ENCODE results near the gene MBNL2. TPM values are rescaled to one million over a fixed set of nuclear protein-coding genes. Genes with fewer than 3 reads are reported as not detected.
A peak's percentile ranks its signal among the peaks of the same experiment; 100 is the strongest.

MBNL2 gene
- total and polyA plus RNA-seq, 2 experiments from 2014 or later = 0.55 to 3.2 TPM

DNA sequence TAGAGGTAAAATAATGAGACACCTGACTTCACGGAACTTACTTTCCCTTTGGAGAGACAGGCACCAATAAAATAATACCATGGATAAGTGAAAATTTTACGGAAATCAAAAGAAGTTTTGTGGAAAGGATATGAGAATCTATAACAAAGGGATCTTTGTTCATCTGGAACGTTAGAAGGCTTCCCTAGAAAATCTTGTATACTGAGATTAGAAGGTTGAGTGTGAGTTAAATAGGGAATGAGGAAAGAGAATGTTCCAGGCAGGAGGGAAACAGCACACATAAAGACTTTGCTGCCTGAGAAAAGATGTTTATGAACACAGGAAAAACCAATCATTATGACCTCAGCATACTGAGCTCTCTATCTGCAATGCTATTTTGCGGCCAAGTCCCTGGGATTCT is 192.3 kb downstream of the MBNL2 start (continued):
- TF ChIP-seq EZH2 (IDR thresholded peaks at IDR 0.05; ENCODE audit: low read depth, unreplicated experiment) = no peak
- TF ChIP-seq EZH2phosphoT487 (IDR thresholded peaks at IDR 0.05; ENCODE audit: unreplicated experiment) = no peak
- no peak for TF ChIP-seq JUNB (IDR thresholded peaks at IDR 0.05; ENCODE audit: unreplicated experiment)
- TF ChIP-seq, protein P1, sequence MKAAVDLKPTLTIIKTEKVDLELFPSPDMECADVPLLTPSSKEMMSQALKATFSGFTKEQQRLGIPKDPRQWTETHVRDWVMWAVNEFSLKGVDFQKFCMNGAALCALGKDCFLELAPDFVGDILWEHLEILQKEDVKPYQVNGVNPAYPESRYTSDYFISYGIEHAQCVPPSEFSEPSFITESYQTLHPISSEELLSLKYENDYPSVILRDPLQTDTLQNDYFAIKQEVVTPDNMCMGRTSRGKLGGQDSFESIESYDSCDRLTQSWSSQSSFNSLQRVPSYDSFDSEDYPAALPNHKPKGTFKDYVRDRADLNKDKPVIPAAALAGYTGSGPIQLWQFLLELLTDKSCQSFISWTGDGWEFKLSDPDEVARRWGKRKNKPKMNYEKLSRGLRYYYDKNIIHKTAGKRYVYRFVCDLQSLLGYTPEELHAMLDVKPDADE (IDR thresholded peaks at IDR 0.05) = no peak
- no peak for TF ChIP-seq NANOG (IDR thresholded peaks at IDR 0.05; ENCODE audit: borderline replicate concordance)
- TF ChIP-seq ZNF331 (CRISPR knock-in tag; IDR thresholded peaks at IDR 0.05; ENCODE audit: low read depth) = no peak

- H3K79me2 ChIP-seq (replicated peaks; ENCODE audit: insufficient read depth) = no peaks in the 10 kb centered on the region
- Mint-ChIP-seq H3K4me1 (peaks cover 16% of the 10 kb centered on the region), H3K27me3 (ENCODE audit: insufficient read depth, low read depth, poor library complexity) (peaks cover 2% of the 10 kb centered on the region), H3K9me3 (no peaks in the 10 kb centered on the region), H3K27ac (no peak overlapping the region), H3K4me3 (no peak overlapping the region), H3K36me3 (ENCODE audit: low read depth) (no peaks in the 10 kb centered on the region)
- H3F3A ChIP-seq (replicated peaks; ENCODE audit: low read depth) = no peaks in the 10 kb centered on the region
- no peak overlapping the region for H3K4me2 ChIP-seq
- no peaks in the 10 kb centered on the region; the same call in 1 of the 2 replicates for H3K9me2 ChIP-seq (ENCODE audit: insufficient read depth)
- H2AFZ ChIP-seq = peak overlapping the region; percentile 35; the same call in 1 of the 2 replicates
- ATAC-seq (peak; percentile 66), DNase-seq (ENCODE audit: low spot score) (peak; percentile 27)
- no peaks in the 10 kb centered on the region for H4K20me1 ChIP-seq (replicated peaks; ENCODE audit: insufficient read depth)
- no peak overlapping the region for H3K27ac ChIP-seq (ENCODE audit: low read depth)
- H3K4me3 ChIP-seq = no peak overlapping the region
- no peaks in the 10 kb centered on the region for H3K27me3 ChIP-seq (ENCODE audit: insufficient read depth)
- H3K4me1 ChIP-seq (ENCODE audit: insufficient read depth) = peaks cover 15% of the 10 kb centered on the region
- no peak for TF ChIP-seq ZNF114 (CRISPR knock-in tag; IDR thresholded peaks at IDR 0.05)
- H3K36me3 ChIP-seq (ENCODE audit: insufficient read depth) = no peaks in the 10 kb centered on the region
These were observed 195.6 kb downstream of the MBNL2 start for GRCh38 chr13:97417698-97418097.

- Histone ChIP-seq H3K79me2 (replicated peaks; ENCODE audit: insufficient read depth) (no peaks in the 10 kb centered on the region), H4K20me1 (replicated peaks; ENCODE audit: insufficient read depth) (no peaks in the 10 kb centered on the region), H3K4me1 (ENCODE audit: insufficient read depth) (peaks cover under 1% of the 10 kb centered on the region; the same call in 1 of the 2 replicates), H3K27ac (ENCODE audit: low read depth) (no peak overlapping the region), H3K4me3 (no peak overlapping the region), H3K9me2 (ENCODE audit: insufficient read depth) (no peaks in the 10 kb centered on the region; the same call in 1 of the 2 replicates), H3K36me3 (ENCODE audit: insufficient read depth) (no peaks in the 10 kb centered on the region), H3K27me3 (ENCODE audit: insufficient read depth) (no peaks in the 10 kb centered on the region), H3F3A (replicated peaks; ENCODE audit: low read depth) (no peaks in the 10 kb centered on the region), H3K4me2 (no peak overlapping the region), H2AFZ (no peak overlapping the region)
- Mint-ChIP-seq H3K4me1 (peaks cover 3% of the 10 kb centered on the region; the same call in 1 of the 3 replicates), H3K27ac (no peak overlapping the region), H3K36me3 (ENCODE audit: low read depth) (no peaks in the 10 kb centered on the region; the same call in 2 of the 3 replicates), H3K9me3 (no peaks in the 10 kb centered on the region), H3K27me3 (ENCODE audit: insufficient read depth, low read depth, poor library complexity) (no peaks in the 10 kb centered on the region), H3K4me3 (no peak overlapping the region)
- ATAC-seq = no peak
- TF ChIP-seq STAT1 (IDR thresholded peaks at IDR 0.05; ENCODE audit: unreplicated experiment) (no peak), ZNF114 (CRISPR knock-in tag; IDR thresholded peaks at IDR 0.05) (no peak), EZH2phosphoT487 (IDR thresholded peaks at IDR 0.05; ENCODE audit: unreplicated experiment) (no peak), POLR2AphosphoS5 (IDR thresholded peaks at IDR 0.05; ENCODE audit: low read depth) (no peak), NANOG (IDR thresholded peaks at IDR 0.05; ENCODE audit: borderline replicate concordance) (no peak), EZH2 (IDR thresholded peaks at IDR 0.05; ENCODE audit: low read depth, unreplicated experiment) (no peak), JUNB (IDR thresholded peaks at IDR 0.05; ENCODE audit: unreplicated experiment) (no peak)
- no peak for DNase-seq (ENCODE audit: low spot score)
These were observed 200.3 kb downstream of the MBNL2 start for GRCh38 chr13:97422118-97423054.
